ENCODE measurements around the gene RNF123. TPM values are rescaled to one million over a fixed set of nuclear protein-coding genes. Genes with fewer than 3 reads are reported as not detected.

The RNF123 gene
- total RNA-seq, 1 experiment from 2014 or later: 40.6 TPM

- Mint-ChIP-seq H3K27me3 (ENCODE audit: low read depth) (no peaks in the 10 kb centered on the region), H3K4me3 (no peak overlapping the region), H3K27ac (no peak overlapping the region), H3K9me3 (no peaks in the 10 kb centered on the region), H3K36me3 (ENCODE audit: insufficient read depth in 1 of 3, low read depth in 3 of 3) (peaks cover 7 to 52% (median 35%) of the 10 kb centered on the region in 3 experiments; a peak in 6 of 7 replicates), H3K4me1 (peaks cover 9 to 14% of the 10 kb centered on the region in 2 experiments)
- Histone ChIP-seq H3K18ac (ENCODE audit: insufficient read length, low read depth, low read length) (no peak overlapping the region), H3K79me2 (ENCODE audit: insufficient read depth, low read length) (no peaks in the 10 kb centered on the region), H3K9ac (ENCODE audit: extremely low read depth, insufficient read length, low read length) (no peak overlapping the region), H3K27ac (ENCODE audit: insufficient read length, low read depth, low read length) (no peak overlapping the region), H2AK5ac (ENCODE audit: insufficient read length, low read length) (no peak overlapping the region), H2BK12ac (ENCODE audit: insufficient read length, low read depth, low read length) (no peak overlapping the region), H3K14ac (ENCODE audit: insufficient read depth, low read length) (no peak overlapping the region), H2BK20ac (ENCODE audit: low read depth, low read length, poor library complexity, severe bottlenecking) (no peak overlapping the region), H3K4me1 (ENCODE audit: insufficient read depth, low read length) (no peaks in the 10 kb centered on the region), H3K27me3 (ENCODE audit: insufficient read depth, low read length) (no peaks in the 10 kb centered on the region), H2BK120ac (ENCODE audit: low read depth, low read length, poor library complexity, severe bottlenecking) (no peak overlapping the region), H3K9me3 (ENCODE audit: control insufficient read depth, low read depth, low read length) (no peaks in the 10 kb centered on the region), H3K79me1 (ENCODE audit: insufficient read depth, low read depth, low read length, poor library complexity, severe bottlenecking) (peaks cover 2% of the 10 kb centered on the region), H3K4me2 (ENCODE audit: insufficient read depth, insufficient read length, low read length) (no peak overlapping the region), H3K56ac (ENCODE audit: insufficient read length, low read depth, low read length) (no peak overlapping the region), H4K91ac (ENCODE audit: insufficient read length, low read depth, low read length) (no peak overlapping the region), H2BK5ac (ENCODE audit: insufficient read length, low read length) (no peak overlapping the region), H4K20me1 (ENCODE audit: control insufficient read depth, insufficient read depth, insufficient read length) (no peaks in the 10 kb centered on the region), H3K23me2 (ENCODE audit: insufficient read length, low read depth, low read length, poor library complexity, severe bottlenecking) (peaks cover 15% of the 10 kb centered on the region), H3T11ph (ENCODE audit: low read length) (no peak overlapping the region), H2AFZ (ENCODE audit: low read length) (no peak overlapping the region), H2BK15ac (ENCODE audit: low read depth, low read length) (no peak overlapping the region), H4K5ac (ENCODE audit: insufficient read length, low read depth, low read length) (no peak overlapping the region), H4K8ac (replicated peaks; ENCODE audit: insufficient read length, low read depth, low read length) (no peak overlapping the region), H3K4ac (ENCODE audit: low read depth, low read length) (no peak overlapping the region), H3K23ac (ENCODE audit: insufficient read length, low read depth, low read length) (no peak overlapping the region)
- no CpG with 5 or more reads among the region's 19 CpGs for WGBS (ENCODE audit: extremely low coverage, insufficient read length, low lambda C conversion rate)
- no peak for TF ChIP-seq CTCF (conservative IDR thresholded peaks at IDR 0.05)
- no peak for DNase-seq
Observed at GRCh38 chr3:49727154-49727923, 38.0 kb downstream of the RNF123 start.

Measured in H9 (cell line).